K562 (cell line): ENCODE data around the gene METTL25. TPM values are rescaled to one million over a fixed set of nuclear protein-coding genes. Genes with fewer than 3 reads are reported as not detected.

Source experiments
- ARID2 ChIP-seq: fragments of 450-650 bp; IDR thresholded peaks from 2 replicates; pipeline ENCODE4 v1.6.1; 2017; ENCODE audit warnings: antibody characterized with exemption, mild to moderate bottlenecking
- BHLHE40 ChIP-seq: IDR thresholded peaks from 2 replicates; pipeline ENCODE4 v1.6.1; 2011; ENCODE audit warnings: low read length, improper control_type of control experiment
- CBX1 ChIP-seq: sonication (generic); IDR thresholded peaks from 2 replicates; pipeline ENCODE4 v1.6.1; 2016; ENCODE audit warnings: antibody characterized with exemption, low read depth, mild to moderate bottlenecking
- DACH1 ChIP-seq: fragments of 450-650 bp; IDR thresholded peaks from 2 replicates; pipeline ENCODE4 v1.6.1; 2018; ENCODE audit not compliant: partially characterized antibody
- GATAD2A ChIP-seq: fragments of 450-650 bp; IDR thresholded peaks from 2 replicates; pipeline ENCODE4 v1.6.1; 2017
- HDAC8 ChIP-seq: fragments of 450-650 bp; IDR thresholded peaks from 2 replicates; pipeline ENCODE4 v1.6.1; 2016; ENCODE audit warnings: mild to moderate bottlenecking, missing genetic modification characterization, moderate library complexity, missing compliant biosample characterization
- NCOA4 ChIP-seq: fragments of 450-650 bp; IDR thresholded peaks from 2 replicates; pipeline ENCODE4 v1.6.1; 2018; ENCODE audit warnings: mild to moderate bottlenecking; ENCODE audit not compliant: partially characterized antibody
- RBBP5 ChIP-seq: fragments of 200-600 bp; sonication (generic); IDR thresholded peaks from 2 replicates; pipeline ENCODE4 v1.6.1; 2012; ENCODE audit warnings: borderline replicate concordance, mild to moderate bottlenecking, low read length, control low read depth, inconsistent platforms; ENCODE audit not compliant: insufficient read depth, poor library complexity, severe bottlenecking
- RNF2 ChIP-seq: sonication (generic); IDR thresholded peaks from 2 replicates; pipeline ENCODE4 v1.6.1; 2016
- YY1 ChIP-seq, 3 experiments: IDR thresholded peaks; 2 replicates each; pipeline ENCODE4 v1.6.1; 2011; ENCODE audit warnings: low read length in 2 of 3, mild to moderate bottlenecking in 2 of 3, moderate library complexity in 2 of 3, borderline replicate concordance in 1 of 3, control low read depth in 1 of 3, low read depth in 1 of 3; ENCODE audit not compliant: insufficient read depth in 3 of 3, insufficient replicate concordance in 2 of 3, control insufficient read depth in 1 of 3, insufficient read length in 1 of 3; ENCODE audit errors: extremely low read depth in 1 of 3
- polyA plus RNA-seq, 8 experiments: library from polyadenylated mRNA; depleted of rRNA in 4 of 8; stranded (reverse) in 5 of 8; unstranded in 3 of 8; fragments of >200 nt; fragmentation: Nextera tagmentation in 2 of 8; fragmentation: Illumina TruSeq in 1 of 8; extraction: Ambion mirVana in 2 of 8; extraction: Trizol in 1 of 8; gene quantifications; 2 replicates each; pipeline versions ENCODE4 v1.2.1 to v1.2.3, GENCODE V29; 2011 to 2014; ENCODE audit warnings: inconsistent platforms in 1 of 8, missing spikeins in 1 of 8
- total RNA-seq, 7 experiments: library from RNA; depleted of rRNA in 6 of 7; stranded (reverse); fragments of >200 nt in 6 of 7; fragmentation: Illumina TruSeq in 2 of 7; extraction: Trizol in 2 of 7; gene quantifications; 2 replicates each; pipeline versions ENCODE4 v1.2.1 to v1.2.3, GENCODE V29; 2011 to 2021; ENCODE audit warnings: low replicate concordance in 1 of 7
- TF ChIP-seq, protein P1 (sequence below): fragments of 450-650 bp; IDR thresholded peaks from 2 replicates; pipeline ENCODE4 v1.6.1; 2016
- TF ChIP-seq, protein P2 (sequence below): fragments of 250-450 bp; sonication (Bioruptor Pico); IDR thresholded peaks from 2 replicates; pipeline ENCODE4 v1.5.0; 2021; ENCODE audit warnings: mild to moderate bottlenecking, borderline replicate concordance
- TF ChIP-seq, protein P3 (sequence below): fragments of 450-650 bp; IDR thresholded peaks from 2 replicates; pipeline ENCODE4 v1.6.1; 2017; ENCODE audit warnings: antibody characterized with exemption, mild to moderate bottlenecking
- TF ChIP-seq, protein P4 (sequence below), 2 experiments: fragments of 150-350 bp in 1 of 2; IDR thresholded peaks; 2 replicates each; pipeline ENCODE4 v1.6.1; 2012 to 2016; ENCODE audit warnings: low read depth in 2 of 2, low read length in 2 of 2, mild to moderate bottlenecking in 1 of 2, moderate library complexity in 1 of 2

METTL25 gene
- total and polyA plus RNA-seq, 9 of the 15 experiments (the other 6 are each of a cell fraction or from before 2014, with no cell fraction given), result 0.50 to 2.4 (median 1.9) TPM

DNA sequence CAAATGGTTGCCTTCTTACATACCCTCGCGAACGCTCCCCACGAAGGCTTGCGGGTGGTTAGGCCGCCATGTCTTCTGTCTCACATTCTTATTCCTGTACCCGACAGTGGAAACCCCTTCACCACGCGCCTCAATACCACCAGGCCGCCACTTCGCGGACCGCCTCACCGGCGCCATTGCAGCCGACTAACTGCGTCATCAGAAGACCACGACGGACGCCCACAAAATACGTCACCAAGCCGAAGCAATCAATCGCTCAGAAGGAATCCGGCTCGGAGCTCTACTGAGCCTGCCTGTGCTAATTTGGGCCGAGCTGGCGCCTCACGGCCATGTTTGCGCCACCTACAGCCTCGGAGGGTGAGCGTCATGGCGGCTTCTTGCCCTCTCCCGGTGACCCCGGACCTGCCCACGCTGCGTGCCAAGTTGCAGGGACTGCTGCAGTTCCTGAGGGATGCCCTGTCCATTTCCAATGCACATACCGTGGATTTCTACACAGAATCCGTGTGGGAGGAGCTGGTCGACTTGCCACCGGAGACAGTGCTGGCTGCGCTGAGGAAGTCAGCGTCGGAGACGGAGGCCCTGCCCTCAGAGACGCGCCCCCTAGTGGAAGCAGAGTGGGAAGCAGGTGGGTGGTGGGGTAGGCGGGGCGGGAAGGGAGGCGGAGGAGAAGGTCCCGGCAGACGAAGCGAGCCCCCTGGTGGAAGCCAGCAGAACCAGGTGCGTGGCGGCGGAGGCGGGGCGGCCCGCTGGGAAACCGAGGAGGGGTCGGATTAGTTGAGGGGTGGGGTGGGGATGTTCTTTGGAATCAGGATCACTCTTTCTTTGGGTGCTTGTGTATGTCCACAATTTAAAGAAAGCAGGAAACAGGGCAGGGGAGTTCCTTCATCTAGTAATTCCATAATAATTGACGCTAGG lies at the start of gene METTL25, which contains the start of gene CCDC59 (continued):
- TF ChIP-seq HDAC8 (0 out of 2 replicates have a peak, but pooled peaks have one; percentile 25), GATAD2A (no peak), ARID2 (no peak), DACH1 (peak; percentile 37), NCOA4 (peak; percentile 99), CBX1 (peak; percentile 50), RBBP5 (peak; percentile 95), BHLHE40 (peak; percentile 41; the same call in 1 of the 2 replicates), YY1 (IDR thresholded peaks at IDR 0.05; ENCODE audit: borderline replicate concordance in 1 of 3, control insufficient read depth in 1 of 3, extremely low read depth in 1 of 3, insufficient read depth in 3 of 3, insufficient read length in 1 of 3, insufficient replicate concordance in 2 of 3, low read depth in 1 of 3, low read length in 2 of 3) (peak; percentile 90 to 97 (median 97)), RNF2 (peak; percentile 95)
- TF ChIP-seq, protein P1, sequence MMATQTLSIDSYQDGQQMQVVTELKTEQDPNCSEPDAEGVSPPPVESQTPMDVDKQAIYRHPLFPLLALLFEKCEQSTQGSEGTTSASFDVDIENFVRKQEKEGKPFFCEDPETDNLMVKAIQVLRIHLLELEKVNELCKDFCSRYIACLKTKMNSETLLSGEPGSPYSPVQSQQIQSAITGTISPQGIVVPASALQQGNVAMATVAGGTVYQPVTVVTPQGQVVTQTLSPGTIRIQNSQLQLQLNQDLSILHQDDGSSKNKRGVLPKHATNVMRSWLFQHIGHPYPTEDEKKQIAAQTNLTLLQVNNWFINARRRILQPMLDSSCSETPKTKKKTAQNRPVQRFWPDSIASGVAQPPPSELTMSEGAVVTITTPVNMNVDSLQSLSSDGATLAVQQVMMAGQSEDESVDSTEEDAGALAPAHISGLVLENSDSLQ, result peak; percentile 45
- TF ChIP-seq, protein P2, sequence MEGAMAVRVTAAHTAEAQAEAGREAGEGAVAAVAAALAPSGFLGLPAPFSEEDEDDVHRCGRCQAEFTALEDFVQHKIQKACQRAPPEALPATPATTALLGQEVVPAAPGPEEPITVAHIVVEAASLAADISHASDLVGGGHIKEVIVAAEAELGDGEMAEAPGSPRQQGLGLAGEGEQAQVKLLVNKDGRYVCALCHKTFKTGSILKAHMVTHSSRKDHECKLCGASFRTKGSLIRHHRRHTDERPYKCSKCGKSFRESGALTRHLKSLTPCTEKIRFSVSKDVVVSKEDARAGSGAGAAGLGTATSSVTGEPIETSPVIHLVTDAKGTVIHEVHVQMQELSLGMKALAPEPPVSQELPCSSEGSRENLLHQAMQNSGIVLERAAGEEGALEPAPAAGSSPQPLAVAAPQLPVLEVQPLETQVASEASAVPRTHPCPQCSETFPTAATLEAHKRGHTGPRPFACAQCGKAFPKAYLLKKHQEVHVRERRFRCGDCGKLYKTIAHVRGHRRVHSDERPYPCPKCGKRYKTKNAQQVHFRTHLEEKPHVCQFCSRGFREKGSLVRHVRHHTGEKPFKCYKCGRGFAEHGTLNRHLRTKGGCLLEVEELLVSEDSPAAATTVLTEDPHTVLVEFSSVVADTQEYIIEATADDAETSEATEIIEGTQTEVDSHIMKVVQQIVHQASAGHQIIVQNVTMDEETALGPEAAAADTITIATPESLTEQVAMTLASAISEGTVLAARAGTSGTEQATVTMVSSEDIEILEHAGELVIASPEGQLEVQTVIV (CRISPR knock-in tag), result no peak
- TF ChIP-seq, protein P3, sequence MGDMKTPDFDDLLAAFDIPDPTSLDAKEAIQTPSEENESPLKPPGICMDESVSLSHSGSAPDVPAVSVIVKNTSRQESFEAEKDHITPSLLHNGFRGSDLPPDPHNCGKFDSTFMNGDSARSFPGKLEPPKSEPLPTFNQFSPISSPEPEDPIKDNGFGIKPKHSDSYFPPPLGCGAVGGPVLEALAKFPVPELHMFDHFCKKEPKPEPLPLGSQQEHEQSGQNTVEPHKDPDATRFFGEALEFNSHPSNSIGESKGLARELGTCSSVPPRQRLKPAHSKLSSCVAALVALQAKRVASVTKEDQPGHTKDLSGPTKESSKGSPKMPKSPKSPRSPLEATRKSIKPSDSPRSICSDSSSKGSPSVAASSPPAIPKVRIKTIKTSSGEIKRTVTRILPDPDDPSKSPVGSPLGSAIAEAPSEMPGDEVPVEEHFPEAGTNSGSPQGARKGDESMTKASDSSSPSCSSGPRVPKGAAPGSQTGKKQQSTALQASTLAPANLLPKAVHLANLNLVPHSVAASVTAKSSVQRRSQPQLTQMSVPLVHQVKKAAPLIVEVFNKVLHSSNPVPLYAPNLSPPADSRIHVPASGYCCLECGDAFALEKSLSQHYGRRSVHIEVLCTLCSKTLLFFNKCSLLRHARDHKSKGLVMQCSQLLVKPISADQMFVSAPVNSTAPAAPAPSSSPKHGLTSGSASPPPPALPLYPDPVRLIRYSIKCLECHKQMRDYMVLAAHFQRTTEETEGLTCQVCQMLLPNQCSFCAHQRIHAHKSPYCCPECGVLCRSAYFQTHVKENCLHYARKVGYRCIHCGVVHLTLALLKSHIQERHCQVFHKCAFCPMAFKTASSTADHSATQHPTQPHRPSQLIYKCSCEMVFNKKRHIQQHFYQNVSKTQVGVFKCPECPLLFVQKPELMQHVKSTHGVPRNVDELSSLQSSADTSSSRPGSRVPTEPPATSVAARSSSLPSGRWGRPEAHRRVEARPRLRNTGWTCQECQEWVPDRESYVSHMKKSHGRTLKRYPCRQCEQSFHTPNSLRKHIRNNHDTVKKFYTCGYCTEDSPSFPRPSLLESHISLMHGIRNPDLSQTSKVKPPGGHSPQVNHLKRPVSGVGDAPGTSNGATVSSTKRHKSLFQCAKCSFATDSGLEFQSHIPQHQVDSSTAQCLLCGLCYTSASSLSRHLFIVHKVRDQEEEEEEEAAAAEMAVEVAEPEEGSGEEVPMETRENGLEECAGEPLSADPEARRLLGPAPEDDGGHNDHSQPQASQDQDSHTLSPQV, result no peak
- TF ChIP-seq, protein P4, sequence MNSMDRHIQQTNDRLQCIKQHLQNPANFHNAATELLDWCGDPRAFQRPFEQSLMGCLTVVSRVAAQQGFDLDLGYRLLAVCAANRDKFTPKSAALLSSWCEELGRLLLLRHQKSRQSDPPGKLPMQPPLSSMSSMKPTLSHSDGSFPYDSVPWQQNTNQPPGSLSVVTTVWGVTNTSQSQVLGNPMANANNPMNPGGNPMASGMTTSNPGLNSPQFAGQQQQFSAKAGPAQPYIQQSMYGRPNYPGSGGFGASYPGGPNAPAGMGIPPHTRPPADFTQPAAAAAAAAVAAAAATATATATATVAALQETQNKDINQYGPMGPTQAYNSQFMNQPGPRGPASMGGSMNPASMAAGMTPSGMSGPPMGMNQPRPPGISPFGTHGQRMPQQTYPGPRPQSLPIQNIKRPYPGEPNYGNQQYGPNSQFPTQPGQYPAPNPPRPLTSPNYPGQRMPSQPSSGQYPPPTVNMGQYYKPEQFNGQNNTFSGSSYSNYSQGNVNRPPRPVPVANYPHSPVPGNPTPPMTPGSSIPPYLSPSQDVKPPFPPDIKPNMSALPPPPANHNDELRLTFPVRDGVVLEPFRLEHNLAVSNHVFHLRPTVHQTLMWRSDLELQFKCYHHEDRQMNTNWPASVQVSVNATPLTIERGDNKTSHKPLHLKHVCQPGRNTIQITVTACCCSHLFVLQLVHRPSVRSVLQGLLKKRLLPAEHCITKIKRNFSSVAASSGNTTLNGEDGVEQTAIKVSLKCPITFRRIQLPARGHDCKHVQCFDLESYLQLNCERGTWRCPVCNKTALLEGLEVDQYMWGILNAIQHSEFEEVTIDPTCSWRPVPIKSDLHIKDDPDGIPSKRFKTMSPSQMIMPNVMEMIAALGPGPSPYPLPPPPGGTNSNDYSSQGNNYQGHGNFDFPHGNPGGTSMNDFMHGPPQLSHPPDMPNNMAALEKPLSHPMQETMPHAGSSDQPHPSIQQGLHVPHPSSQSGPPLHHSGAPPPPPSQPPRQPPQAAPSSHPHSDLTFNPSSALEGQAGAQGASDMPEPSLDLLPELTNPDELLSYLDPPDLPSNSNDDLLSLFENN (IDR thresholded peaks at IDR 0.05; ENCODE audit: low read depth in 2 of 2, low read length in 2 of 2), result peak; percentile 61 to 97
